ENCODE results near the gene DHRS13. TPM values are rescaled to one million over a fixed set of nuclear protein-coding genes. Genes with fewer than 3 reads are reported as not detected.
A peak's percentile ranks its signal among the peaks of the same experiment; 100 is the strongest.
"Not testable (repeated sequence)": the region's sequence is repeated elsewhere in the genome, so short reads cannot be mapped to it uniquely, and the experiment has no call there.

The DHRS13 gene
- total RNA-seq, 1 donor = 2.6 TPM

GRCh38 chr17:28878158-28878910 is 24.5 kb downstream of the DHRS13 start:
- no peak for DNase-seq (ENCODE audit: low read depth)
- no peak overlapping the region for H3K4me3 ChIP-seq (ENCODE audit: low read depth, low read length)
- no peak for TF ChIP-seq CTCF (IDR thresholded peaks at IDR 0.05; ENCODE audit: insufficient read depth, low read depth, low read length)

GRCh38 chr17:28877150-28877711 is 25.6 kb downstream of the DHRS13 start:
- not testable (repeated sequence) for DNase-seq (ENCODE audit: low read depth); H3K4me3 ChIP-seq (ENCODE audit: low read depth, low read length)

GRCh38 chr17:28875848-28876550 is 26.9 kb downstream of the DHRS13 start:
- no peak overlapping the region for H3K4me3 ChIP-seq (ENCODE audit: low read depth, low read length)
- TF ChIP-seq CTCF (IDR thresholded peaks at IDR 0.05; ENCODE audit: insufficient read depth, low read depth, low read length) = no peak
- no peak for DNase-seq (ENCODE audit: low read depth)

GRCh38 chr17:28874750-28875149 is 28.1 kb downstream of the DHRS13 start:
- no peak overlapping the region for H3K4me3 ChIP-seq (ENCODE audit: low read depth, low read length)
- DNase-seq (ENCODE audit: low read depth) = no peak
- no peak for TF ChIP-seq CTCF (IDR thresholded peaks at IDR 0.05; ENCODE audit: insufficient read depth, low read depth, low read length)

GRCh38 chr17:28873839-28874238 is 29.0 kb downstream of the DHRS13 start:
- TF ChIP-seq CTCF (IDR thresholded peaks at IDR 0.05; ENCODE audit: insufficient read depth, low read depth, low read length) = no peak
- no peak for DNase-seq (ENCODE audit: low read depth)
- no peak overlapping the region for H3K4me3 ChIP-seq (ENCODE audit: low read depth, low read length)

- H3K4me3 ChIP-seq (ENCODE audit: low read depth, low read length) = no peak overlapping the region
- DNase-seq (ENCODE audit: low read depth) = peak; percentile 52
- TF ChIP-seq CTCF (IDR thresholded peaks at IDR 0.05; ENCODE audit: insufficient read depth, low read depth, low read length) = no peak
Observed at GRCh38 chr17:28871056-28871579, 31.8 kb downstream of the DHRS13 start.

- no peak for TF ChIP-seq CTCF (IDR thresholded peaks at IDR 0.05; ENCODE audit: insufficient read depth, low read depth, low read length)
- DNase-seq (ENCODE audit: low read depth) = no peak
Observed at GRCh38 chr17:28867276-28867675, 35.6 kb downstream of the DHRS13 start.

More at GRCh38 chr17:28867276-28867675, 35.6 kb downstream of the DHRS13 start:
- H3K4me3 ChIP-seq (ENCODE audit: low read depth, low read length) = no peak overlapping the region
